Measurements from ENCODE around the gene PLAGL2.

DNA sequence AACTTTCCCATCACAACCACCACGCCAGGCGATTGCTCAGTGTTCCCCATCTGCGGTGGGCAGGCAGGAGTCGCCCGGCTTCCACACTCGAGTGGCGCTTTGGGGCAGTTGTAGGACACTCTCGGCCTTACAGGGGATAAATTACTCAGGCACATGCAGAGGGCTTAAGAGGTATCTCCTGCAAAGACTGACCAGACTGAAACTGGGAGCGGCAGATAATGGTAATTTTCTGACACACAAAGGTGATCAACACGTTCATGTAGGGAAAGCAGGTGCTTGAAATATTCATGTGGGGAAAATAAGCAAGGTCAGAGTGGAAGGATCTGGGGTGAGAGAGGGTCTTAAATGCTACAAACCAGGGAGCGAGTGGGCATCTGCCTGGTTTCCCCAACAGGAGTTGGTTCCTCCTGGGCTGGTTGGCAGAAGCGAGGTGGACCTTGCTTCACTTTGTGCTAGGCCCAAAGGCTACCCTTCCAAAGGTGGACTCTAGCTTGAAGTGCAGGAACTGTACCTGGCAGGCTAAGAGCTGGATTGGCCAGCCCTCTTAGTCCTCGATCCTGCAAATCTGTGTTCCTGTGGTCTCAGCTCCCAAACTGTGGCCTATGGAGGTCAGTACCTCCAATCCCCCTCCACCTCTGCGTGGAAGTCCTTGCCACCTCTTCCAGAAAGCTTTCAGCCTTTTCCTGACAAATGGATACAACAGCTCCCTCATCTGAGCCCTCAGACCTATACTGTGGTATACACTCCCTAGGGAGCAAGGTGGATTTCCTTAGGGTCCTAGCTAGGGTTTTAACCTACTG is 16.7 kb downstream of the PLAGL2 start:
- TF ChIP-seq, protein P1, sequence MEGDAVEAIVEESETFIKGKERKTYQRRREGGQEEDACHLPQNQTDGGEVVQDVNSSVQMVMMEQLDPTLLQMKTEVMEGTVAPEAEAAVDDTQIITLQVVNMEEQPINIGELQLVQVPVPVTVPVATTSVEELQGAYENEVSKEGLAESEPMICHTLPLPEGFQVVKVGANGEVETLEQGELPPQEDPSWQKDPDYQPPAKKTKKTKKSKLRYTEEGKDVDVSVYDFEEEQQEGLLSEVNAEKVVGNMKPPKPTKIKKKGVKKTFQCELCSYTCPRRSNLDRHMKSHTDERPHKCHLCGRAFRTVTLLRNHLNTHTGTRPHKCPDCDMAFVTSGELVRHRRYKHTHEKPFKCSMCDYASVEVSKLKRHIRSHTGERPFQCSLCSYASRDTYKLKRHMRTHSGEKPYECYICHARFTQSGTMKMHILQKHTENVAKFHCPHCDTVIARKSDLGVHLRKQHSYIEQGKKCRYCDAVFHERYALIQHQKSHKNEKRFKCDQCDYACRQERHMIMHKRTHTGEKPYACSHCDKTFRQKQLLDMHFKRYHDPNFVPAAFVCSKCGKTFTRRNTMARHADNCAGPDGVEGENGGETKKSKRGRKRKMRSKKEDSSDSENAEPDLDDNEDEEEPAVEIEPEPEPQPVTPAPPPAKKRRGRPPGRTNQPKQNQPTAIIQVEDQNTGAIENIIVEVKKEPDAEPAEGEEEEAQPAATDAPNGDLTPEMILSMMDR (IDR thresholded peaks at IDR 0.05): no peak
- no peak for TF ChIP-seq POLR2A (IDR thresholded peaks at IDR 0.05)

All from prostate gland (tissue), 2 donors.